Ovary (tissue), 9 donors: Measurements from ENCODE around the gene PRODH. TPM values are rescaled to one million over a fixed set of nuclear protein-coding genes. Genes with fewer than 3 reads are reported as not detected.
"Not testable (repeated sequence)": the region's sequence is repeated elsewhere in the genome, so short reads cannot be mapped to it uniquely, and the experiment has no call there.

Source experiments
- DNase-seq, 5 donors: peaks; one replicate each; pipeline ENCODE4 v3.0.0-alpha.2; 2019 to 2020
- H3K27ac ChIP-seq, 2 donors: fragments of 200-600 bp; one replicate each; pipeline versions ENCODE4 v1.5.1 to v1.8.0; 2019 to 2022
- H3K27me3 ChIP-seq: fragments of 200-600 bp; one replicate; pipeline ENCODE4 v1.8.0; 2022
- H3K36me3 ChIP-seq: fragments of 200-600 bp; sonication (generic); one replicate; pipeline ENCODE4 v1.5.1; 2019
- H3K4me1 ChIP-seq: one replicate; pipeline ENCODE4 v1.8.1; 2013; ENCODE audit warnings: mild to moderate bottlenecking, moderate library complexity; ENCODE audit not compliant: insufficient read depth
- H3K4me3 ChIP-seq: fragments of 200-600 bp; sonication (generic); one replicate; pipeline ENCODE4 v1.5.1; 2017
- H3K9me3 ChIP-seq, 2 donors: fragments of 200-600 bp in 1 of 2; sonication (generic) in 1 of 2; one replicate each; pipeline versions ENCODE4 v1.5.1 to v1.8.1; 2013 to 2019; ENCODE audit warnings: mild to moderate bottlenecking in 1 of 2, moderate library complexity in 1 of 2
- CTCF ChIP-seq, 3 donors: fragments of 450-650 bp in 2 of 3; fragments of 200-600 bp in 1 of 3; IDR thresholded peaks; one replicate each; pipeline versions ENCODE4 v1.5.1 to v1.8.0; 2016 to 2022; ENCODE audit warnings: antibody characterized with exemption in 3 of 3, mild to moderate bottlenecking in 1 of 3
- EP300 ChIP-seq: sonication (generic); formaldehyde crosslinking; IDR thresholded peaks from one replicate; pipeline ENCODE4 v1.6.1; 2017; ENCODE audit warnings: antibody characterized with exemption
- POLR2A ChIP-seq: fragments of 450-650 bp; IDR thresholded peaks from one replicate; pipeline ENCODE4 v1.6.1; 2017; ENCODE audit warnings: antibody characterized with exemption, mild to moderate bottlenecking, moderate library complexity
- WGBS, 3 donors: extraction: QIAGEN DNeasy Blood & Tissue Kit in 1 of 3; methylation state at CpG; one replicate each; pipeline versions ENCODE4 v1.1.5 to v1.1.7; 2013 to 2017; 5-methylcytosine and 5-hydroxymethylcytosine counted together
- intact Hi-C, 4 donors: fragments of 100-400 bp; cut with DNase I; formaldehyde crosslinking; loops; one replicate each; pipeline versions ENCODE4 v1.11.0 to v1.15.1; 2022 to 2023
- polyA plus RNA-seq, 2 donors: library from polyadenylated mRNA; stranded (reverse); fragments of 200-250 nt in 1 of 2; fragments of 350-450 nt in 1 of 2; fragmentation: Illumina TruSeq in 1 of 2; extraction: RNeasy Lipid Tissue Mini Kit (QIAGEN cat#74804) in 1 of 2; gene quantifications; one replicate each; pipeline ENCODE4 v1.2.3, GENCODE V29; 2013 to 2014
- total RNA-seq, 7 donors: library from RNA; depleted of rRNA in 2 of 7; stranded (reverse); fragments of >200 nt in 2 of 7; fragmentation: NEBNext Ultra II Directional in 3 of 7; extraction: Animal tissue kit (Norgen Biotek cat#: 25700) in 3 of 7; gene quantifications; one replicate each; pipeline versions ENCODE4 v1.1.0 to v1.2.4, GENCODE V29; 2016 to 2023
- donor health status: DM: no; HTN: no; CAD: no; lungs with moderate emphysema.
- donor health status: DM: no; HTN: no; CAD: no.
- donor health status: Bipolar disorder and iron deficiency.
- donor health status: DM: yes; HTN: yes; CAD: no.
- donor health status: DM: no; HTN: no; CAD: no.
- donor health status: DM: yes; HTN: yes; CAD: no.

The PRODH gene
- total and polyA plus RNA-seq, 9 donors, result 0.27 to 3.8 (median 0.73) TPM; not detected in 1

- TF ChIP-seq CTCF (IDR thresholded peaks at IDR 0.05) (no peak), POLR2A (no peak), EP300 (no peak)
- Histone ChIP-seq H3K36me3 (no peaks in the 10 kb centered on the region), H3K4me3 (no peak overlapping the region), H3K27me3 (no peaks in the 10 kb centered on the region), H3K9me3 (no peaks in the 10 kb centered on the region), H3K4me1 (no peaks in the 10 kb centered on the region), H3K27ac (no peak overlapping the region)
- WGBS, 3 donors, result no CpG with 5 or more reads among the region's 4 CpGs
- no peak for DNase-seq
- intact Hi-C loops, result no loop called here
Measured at GRCh38 chr22:18927020-18927419, 9.1 kb downstream of the PRODH start.

GRCh38 chr22:18925368-18926064, 10.6 kb downstream of the PRODH start:
- intact Hi-C loops, result no loop called here
- Histone ChIP-seq H3K27ac (no peak overlapping the region), H3K27me3 (no peaks in the 10 kb centered on the region), H3K4me3 (no peak overlapping the region), H3K4me1 (no peaks in the 10 kb centered on the region), H3K9me3 (no peaks in the 10 kb centered on the region), H3K36me3 (no peaks in the 10 kb centered on the region)
- TF ChIP-seq POLR2A (no peak), CTCF (IDR thresholded peaks at IDR 0.05) (no peak), EP300 (no peak)
- DNase-seq, result no peak
- no CpG with 5 or more reads among the region's 20 CpGs for WGBS, 3 donors

- intact Hi-C loops, H3K9me3 ChIP-seq, H3K4me1 ChIP-seq, H3K27me3 ChIP-seq, H3K27ac ChIP-seq, H3K4me3 ChIP-seq, H3K36me3 ChIP-seq, DNase-seq: not testable (repeated sequence)
- no CpG with 5 or more reads among the region's 12 CpGs for WGBS, 3 donors
Measured at GRCh38 chr22:18920257-18920902, 15.7 kb downstream of the PRODH start.

GRCh38 chr22:18917818-18918217, 18.3 kb downstream of the PRODH start:
- DNase-seq, H3K27me3 ChIP-seq, H3K4me3 ChIP-seq, intact Hi-C loops, H3K4me1 ChIP-seq, H3K27ac ChIP-seq, H3K36me3 ChIP-seq, H3K9me3 ChIP-seq: not testable (repeated sequence)
- 12 to 63% methylated on average over 2 of the region's 3 CpGs; no CpG with 5 or more reads in 1 of the 3 donors for WGBS, 3 donors

- intact Hi-C loops, H3K36me3 ChIP-seq, H3K27ac ChIP-seq, DNase-seq, H3K9me3 ChIP-seq, H3K27me3 ChIP-seq, H3K4me1 ChIP-seq, H3K4me3 ChIP-seq: not testable (repeated sequence)
- WGBS, 3 donors, result no CpG with 5 or more reads among the region's 9 CpGs
Measured at GRCh38 chr22:18915550-18915949, 20.5 kb downstream of the PRODH start.

- H3K9me3 ChIP-seq, DNase-seq, intact Hi-C loops, H3K4me3 ChIP-seq, H3K27me3 ChIP-seq, H3K4me1 ChIP-seq, H3K27ac ChIP-seq, H3K36me3 ChIP-seq: not testable (repeated sequence)
- WGBS, 3 donors, result no CpG with 5 or more reads among the region's 10 CpGs
Measured at GRCh38 chr22:18914558-18914957, 21.5 kb downstream of the PRODH start.

- WGBS, 3 donors, result no CpG with 5 or more reads among the region's 10 CpGs
- DNase-seq, H3K27ac ChIP-seq, H3K9me3 ChIP-seq, H3K4me3 ChIP-seq, H3K27me3 ChIP-seq, H3K36me3 ChIP-seq, H3K4me1 ChIP-seq, intact Hi-C loops: not testable (repeated sequence)
Measured at GRCh38 chr22:18912264-18912946, 23.7 kb downstream of the PRODH start.

- WGBS, 3 donors, result no CpG with 5 or more reads among the region's 2 CpGs
- H3K4me1 ChIP-seq, H3K36me3 ChIP-seq, intact Hi-C loops, H3K9me3 ChIP-seq, H3K4me3 ChIP-seq, DNase-seq, H3K27ac ChIP-seq, H3K27me3 ChIP-seq: not testable (repeated sequence)
Measured at GRCh38 chr22:18911535-18911934, 24.6 kb downstream of the PRODH start.
